ENCODE results near the gene PLCB2.

Gene PLCB2

DNA sequence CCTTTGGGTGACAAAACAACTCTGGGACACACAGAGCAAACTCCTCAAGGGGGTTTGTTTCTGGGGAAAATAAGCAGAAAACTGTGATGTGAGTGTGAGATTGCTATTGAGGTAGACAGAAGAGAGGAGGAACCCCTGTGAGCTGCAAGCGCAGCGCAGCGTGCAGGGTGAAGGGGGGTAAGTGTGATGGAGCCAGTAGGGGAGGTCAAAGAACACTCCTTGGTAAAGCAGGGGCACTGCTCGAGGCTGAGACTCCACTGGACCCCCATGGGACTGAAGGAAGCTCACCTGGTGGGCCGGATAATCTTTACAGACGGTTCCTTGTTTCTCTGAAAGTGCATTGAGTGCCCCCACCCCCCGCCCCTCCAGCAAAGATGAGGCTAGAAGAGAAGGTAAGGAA lies 23.3 kb upstream of the PLCB2 start:
- TF ChIP-seq, protein P1, sequence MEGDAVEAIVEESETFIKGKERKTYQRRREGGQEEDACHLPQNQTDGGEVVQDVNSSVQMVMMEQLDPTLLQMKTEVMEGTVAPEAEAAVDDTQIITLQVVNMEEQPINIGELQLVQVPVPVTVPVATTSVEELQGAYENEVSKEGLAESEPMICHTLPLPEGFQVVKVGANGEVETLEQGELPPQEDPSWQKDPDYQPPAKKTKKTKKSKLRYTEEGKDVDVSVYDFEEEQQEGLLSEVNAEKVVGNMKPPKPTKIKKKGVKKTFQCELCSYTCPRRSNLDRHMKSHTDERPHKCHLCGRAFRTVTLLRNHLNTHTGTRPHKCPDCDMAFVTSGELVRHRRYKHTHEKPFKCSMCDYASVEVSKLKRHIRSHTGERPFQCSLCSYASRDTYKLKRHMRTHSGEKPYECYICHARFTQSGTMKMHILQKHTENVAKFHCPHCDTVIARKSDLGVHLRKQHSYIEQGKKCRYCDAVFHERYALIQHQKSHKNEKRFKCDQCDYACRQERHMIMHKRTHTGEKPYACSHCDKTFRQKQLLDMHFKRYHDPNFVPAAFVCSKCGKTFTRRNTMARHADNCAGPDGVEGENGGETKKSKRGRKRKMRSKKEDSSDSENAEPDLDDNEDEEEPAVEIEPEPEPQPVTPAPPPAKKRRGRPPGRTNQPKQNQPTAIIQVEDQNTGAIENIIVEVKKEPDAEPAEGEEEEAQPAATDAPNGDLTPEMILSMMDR (conservative IDR thresholded peaks at IDR 0.05; ENCODE audit: control insufficient read depth, insufficient read depth, low read depth, low read length), result no peak
- DNase-seq (ENCODE audit: low read depth), result no peak

DNA sequence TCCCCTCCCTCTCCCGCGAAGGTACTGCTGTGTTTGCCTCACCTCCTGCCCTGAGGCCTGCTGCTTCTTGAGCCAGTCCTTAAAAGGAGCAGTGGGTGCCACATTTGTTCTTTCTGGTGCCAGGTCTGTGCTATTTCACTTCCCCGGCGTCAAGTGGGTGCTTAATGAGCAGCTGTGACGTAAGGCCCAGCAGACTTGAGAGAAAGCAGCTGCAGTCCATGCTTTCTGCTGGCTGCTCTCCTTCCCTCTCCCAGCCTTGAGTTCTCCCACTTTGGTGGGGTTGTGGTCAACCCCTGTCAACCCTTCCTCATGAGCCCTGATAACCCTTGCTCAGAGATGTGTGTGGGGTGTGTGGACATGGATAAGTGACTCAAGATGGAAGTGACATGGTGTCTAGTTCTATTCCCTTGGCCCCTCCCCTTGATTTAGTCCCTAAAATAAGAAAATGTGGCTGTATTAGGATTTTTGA lies 22.7 kb upstream of the PLCB2 start:
- TF ChIP-seq, protein P1 (conservative IDR thresholded peaks at IDR 0.05; ENCODE audit: control insufficient read depth, insufficient read depth, low read depth, low read length), result no peak
- no peak overlapping the region for H3K4me3 ChIP-seq (ENCODE audit: control insufficient read depth, low read depth, low read length)
- no peak for DNase-seq (ENCODE audit: low read depth)

More for the DNA sequence above, 23.3 kb upstream of the PLCB2 start:
- H3K4me3 ChIP-seq (ENCODE audit: control insufficient read depth, low read depth, low read length), result no peak overlapping the region

DNA sequence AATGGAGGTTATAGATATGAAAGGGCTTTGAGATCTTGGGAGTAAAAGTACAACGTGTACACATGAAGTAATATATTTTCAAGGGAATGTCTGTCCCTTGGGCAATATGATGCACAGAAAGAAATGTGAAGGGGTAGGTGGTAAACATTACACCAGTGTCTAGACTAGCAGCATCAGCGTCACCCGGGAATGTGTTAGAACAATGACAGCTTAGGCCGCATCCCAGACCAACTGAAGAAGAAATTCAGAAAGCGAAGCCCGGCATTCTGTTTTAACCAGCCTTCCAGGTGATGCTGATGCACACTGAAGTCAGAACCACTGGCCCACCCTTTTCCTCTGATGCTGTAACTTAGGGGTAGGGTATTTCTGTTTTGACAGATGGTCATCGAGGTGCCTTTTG lies 22.1 kb upstream of the PLCB2 start:
- DNase-seq (ENCODE audit: low read depth), result no peak
- TF ChIP-seq, protein P1 (conservative IDR thresholded peaks at IDR 0.05; ENCODE audit: control insufficient read depth, insufficient read depth, low read depth, low read length), result no peak
- no peak overlapping the region for H3K4me3 ChIP-seq (ENCODE audit: control insufficient read depth, low read depth, low read length)

DNA sequence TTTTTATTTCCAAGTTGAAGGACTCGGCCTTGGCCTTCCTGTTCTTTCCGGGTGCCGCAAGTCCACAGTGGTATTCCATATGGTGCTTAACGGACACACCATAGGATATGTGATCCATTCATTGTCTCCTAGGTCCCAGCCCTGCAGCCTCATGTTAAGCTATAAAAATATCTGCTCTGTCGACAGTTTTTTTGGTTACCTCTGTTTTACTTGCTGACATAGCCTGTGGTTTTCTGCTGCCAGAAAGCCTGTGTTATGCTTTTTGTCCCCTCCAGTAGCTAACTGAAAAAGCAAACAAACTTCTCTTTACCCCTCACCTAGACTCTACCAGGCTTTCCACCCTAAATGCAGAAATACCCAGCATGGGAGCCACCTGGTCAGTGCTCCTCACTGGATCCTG lies 21.0 kb upstream of the PLCB2 start:
- no peak overlapping the region for H3K4me3 ChIP-seq (ENCODE audit: control insufficient read depth, low read depth, low read length)
- no peak for DNase-seq (ENCODE audit: low read depth)
- TF ChIP-seq, protein P1 (conservative IDR thresholded peaks at IDR 0.05; ENCODE audit: control insufficient read depth, insufficient read depth, low read depth, low read length), result no peak

DNA sequence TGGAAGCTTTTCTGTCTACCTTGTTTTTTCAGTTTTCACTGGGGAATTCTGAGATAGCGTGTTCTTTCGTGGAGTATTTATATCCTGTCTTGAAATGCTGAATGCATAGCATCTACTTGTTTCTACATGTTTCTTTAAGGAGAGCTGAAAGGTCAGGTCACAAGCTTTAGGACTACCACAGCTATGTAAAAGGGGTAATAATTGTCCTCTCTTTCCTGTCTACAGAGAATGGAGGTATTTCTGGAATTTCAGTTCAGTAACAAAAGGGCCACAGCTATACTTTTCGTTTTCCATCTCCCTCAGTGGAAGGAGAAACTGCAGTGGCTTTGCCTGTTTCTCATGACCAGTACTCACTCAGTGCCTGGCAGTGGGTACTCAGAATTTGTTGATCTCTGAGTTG lies 20.4 kb upstream of the PLCB2 start:
- no peak for DNase-seq (ENCODE audit: low read depth)
- TF ChIP-seq, protein P1 (conservative IDR thresholded peaks at IDR 0.05; ENCODE audit: control insufficient read depth, insufficient read depth, low read depth, low read length), result no peak
- no peak overlapping the region for H3K4me3 ChIP-seq (ENCODE audit: control insufficient read depth, low read depth, low read length)

DNA sequence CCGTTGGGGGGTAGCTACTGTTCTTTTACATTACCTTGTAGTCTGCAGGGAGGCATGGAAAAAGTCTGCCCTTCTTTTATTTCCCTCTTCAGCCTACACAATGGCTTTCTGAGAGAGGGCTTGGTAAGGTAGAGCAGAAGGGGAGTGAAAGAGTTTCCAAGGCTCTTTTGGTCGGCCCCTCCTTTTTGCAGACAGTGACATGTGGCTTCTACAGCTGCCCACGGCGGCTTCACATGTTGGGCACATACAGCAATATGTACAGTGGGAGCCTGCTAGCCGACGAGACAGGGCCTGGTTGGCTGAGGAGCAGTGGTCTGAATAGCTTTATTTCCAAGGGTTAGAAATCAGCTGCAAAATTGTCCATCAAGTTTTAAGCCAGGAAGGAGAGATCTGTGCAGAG lies 19.7 kb upstream of the PLCB2 start:
- TF ChIP-seq, protein P1 (conservative IDR thresholded peaks at IDR 0.05; ENCODE audit: control insufficient read depth, insufficient read depth, low read depth, low read length), result no peak
- no peak overlapping the region for H3K4me3 ChIP-seq (ENCODE audit: control insufficient read depth, low read depth, low read length)
- DNase-seq (ENCODE audit: low read depth), result no peak

DNA sequence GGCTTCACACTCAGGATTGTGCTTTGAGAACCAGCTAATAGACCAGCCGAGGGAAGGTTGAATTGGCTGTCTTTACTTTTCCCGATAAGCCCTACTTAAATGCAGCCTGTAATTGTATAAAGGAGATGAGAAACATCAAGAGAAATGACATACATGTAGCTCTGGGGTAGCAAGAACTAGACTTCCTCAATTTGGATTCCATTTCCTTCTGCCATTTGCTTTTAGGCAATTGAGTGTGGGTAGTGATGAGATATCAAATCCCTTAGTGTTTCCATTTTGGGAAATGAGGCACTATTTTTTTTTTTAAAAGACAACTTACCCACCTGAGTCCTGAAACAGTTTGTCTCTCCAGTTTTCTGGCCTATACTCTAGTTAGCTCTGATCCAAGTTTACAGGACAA lies 18.0 kb upstream of the PLCB2 start:
- no peak overlapping the region for H3K4me3 ChIP-seq (ENCODE audit: control insufficient read depth, low read depth, low read length)
- TF ChIP-seq, protein P1 (conservative IDR thresholded peaks at IDR 0.05; ENCODE audit: control insufficient read depth, insufficient read depth, low read depth, low read length), result no peak
- no peak for DNase-seq (ENCODE audit: low read depth)

Data from fibroblast of mammary gland (primary cell).